GOT3 (cell line): ENCODE results near the gene CPEB1.
"Not testable (repeated sequence)": the region's sequence is repeated elsewhere in the genome, so short reads cannot be mapped to it uniquely, and the experiment has no call there.

Experiments
- DNase-seq: peaks from one replicate; lab custom pipeline; 2025; ENCODE audit warnings: mixed read lengths; lab: John Stamatoyannopoulos, UW

The CPEB1 gene

DNA sequence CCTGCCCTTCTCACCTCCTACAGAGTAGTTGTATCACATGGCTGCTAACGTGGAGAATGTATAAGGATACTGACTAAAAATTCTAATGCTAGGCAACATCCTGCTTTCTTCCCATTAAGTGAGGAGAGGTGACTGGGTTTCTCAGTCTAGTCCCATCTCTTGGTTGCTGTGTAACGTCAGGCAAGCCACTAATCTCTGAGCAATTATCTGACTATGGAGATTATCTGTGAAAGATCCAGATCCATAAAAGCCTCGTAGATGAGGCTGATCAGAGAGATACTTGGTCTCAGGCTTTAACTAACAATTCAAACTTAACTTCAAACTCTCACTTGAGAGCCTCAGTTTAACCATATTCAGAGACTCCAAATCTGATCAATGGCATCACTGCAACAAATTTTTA is 102.2 kb downstream of the CPEB1 start:
- DNase-seq = no peak

GRCh38 chr15:82544431-82544830 is 102.7 kb downstream of the CPEB1 start:
- no peak for DNase-seq

- no peak for DNase-seq
Measured at GRCh38 chr15:82543160-82543559, 104.0 kb downstream of the CPEB1 start.

GRCh38 chr15:82540984-82541431 is 106.2 kb downstream of the CPEB1 start:
- no peak for DNase-seq

- DNase-seq = no peak
Measured at GRCh38 chr15:82540055-82540983, 106.8 kb downstream of the CPEB1 start, which contains the start of gene RPS17. Gene RPS17, minus strand, starts transcription at chr15:82540457. Its CDS starts 29 bp downstream, at chr15:82540428.

DNA sequence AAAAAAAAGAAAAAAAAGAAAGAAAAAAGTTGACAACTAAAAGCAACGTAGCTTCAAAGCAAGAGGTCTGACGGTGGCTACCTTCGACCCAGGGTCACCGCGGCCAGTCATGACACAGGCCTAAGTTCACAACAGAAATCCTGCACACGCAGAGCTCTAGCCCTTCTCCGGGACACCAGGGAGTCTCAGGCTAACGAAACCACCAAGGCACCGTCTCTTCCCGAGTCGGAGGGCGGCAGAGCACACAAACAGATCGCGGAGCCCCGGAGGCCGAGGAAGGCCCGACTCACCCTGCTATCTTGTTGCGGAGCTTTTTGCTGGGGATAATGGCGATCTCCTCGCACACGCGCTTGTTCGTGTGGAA is 107.5 kb downstream of the CPEB1 start:
- no peak for DNase-seq

DNA sequence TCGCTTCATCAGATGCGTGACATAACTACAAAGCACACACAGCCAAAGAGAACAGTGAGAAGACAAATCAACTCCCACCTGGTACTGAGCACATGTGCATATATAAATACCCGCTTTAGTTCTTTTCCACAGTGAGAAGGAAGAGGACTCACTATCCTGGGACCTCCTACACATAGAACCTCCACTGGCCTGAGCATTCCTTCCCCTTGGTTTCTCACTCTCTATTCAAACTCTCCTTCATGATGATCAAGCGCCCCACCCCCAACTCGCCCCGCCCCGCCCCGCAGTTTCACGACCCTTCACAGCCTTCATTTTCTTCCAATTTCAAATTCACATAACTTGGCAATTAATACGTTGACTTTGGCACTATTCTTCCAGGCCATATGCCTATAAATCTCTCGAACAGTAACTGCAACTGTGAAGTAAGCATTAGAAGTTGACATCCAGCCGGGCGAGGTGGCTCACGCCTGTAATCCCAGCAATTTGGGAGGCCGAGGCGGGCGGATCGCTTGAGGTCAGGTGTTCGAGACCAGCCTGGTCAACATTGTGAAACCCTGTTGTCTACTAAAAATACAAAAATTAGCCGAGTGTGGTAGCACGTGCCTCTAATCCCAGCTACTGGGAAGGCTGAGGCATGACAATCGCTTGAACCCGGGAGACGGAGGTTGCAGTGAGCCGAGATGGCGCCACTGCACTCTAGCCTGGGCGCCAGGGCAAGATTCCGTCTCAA is 108.0 kb downstream of the CPEB1 start:
- DNase-seq = no peak

DNA sequence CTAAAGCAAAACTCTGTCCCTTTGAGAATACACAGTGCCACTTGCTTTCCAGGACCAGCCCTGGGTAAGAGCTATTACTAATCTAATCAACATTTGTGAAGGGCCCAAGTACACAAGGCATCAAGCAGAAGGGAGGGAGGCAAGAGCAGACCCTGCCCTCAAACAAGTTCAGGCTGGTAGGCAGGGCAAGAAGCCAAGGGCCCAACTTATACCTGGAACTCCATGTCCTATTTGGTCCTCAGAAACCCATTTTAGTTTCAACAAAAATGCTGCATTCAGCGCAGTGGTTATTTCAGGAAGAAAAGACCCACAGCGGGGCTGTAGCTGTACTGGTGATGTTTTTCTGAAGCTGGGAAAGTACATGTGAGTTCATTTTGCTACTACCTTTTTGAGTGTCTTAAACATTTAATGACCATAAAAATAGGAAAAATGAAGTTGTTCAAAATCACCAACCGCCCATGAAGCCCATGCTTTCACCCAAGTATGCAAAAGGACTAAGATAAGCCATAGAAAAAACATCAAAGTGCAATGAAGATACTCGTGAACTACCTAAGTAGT is 109.7 kb downstream of the CPEB1 start:
- no peak for DNase-seq

DNA sequence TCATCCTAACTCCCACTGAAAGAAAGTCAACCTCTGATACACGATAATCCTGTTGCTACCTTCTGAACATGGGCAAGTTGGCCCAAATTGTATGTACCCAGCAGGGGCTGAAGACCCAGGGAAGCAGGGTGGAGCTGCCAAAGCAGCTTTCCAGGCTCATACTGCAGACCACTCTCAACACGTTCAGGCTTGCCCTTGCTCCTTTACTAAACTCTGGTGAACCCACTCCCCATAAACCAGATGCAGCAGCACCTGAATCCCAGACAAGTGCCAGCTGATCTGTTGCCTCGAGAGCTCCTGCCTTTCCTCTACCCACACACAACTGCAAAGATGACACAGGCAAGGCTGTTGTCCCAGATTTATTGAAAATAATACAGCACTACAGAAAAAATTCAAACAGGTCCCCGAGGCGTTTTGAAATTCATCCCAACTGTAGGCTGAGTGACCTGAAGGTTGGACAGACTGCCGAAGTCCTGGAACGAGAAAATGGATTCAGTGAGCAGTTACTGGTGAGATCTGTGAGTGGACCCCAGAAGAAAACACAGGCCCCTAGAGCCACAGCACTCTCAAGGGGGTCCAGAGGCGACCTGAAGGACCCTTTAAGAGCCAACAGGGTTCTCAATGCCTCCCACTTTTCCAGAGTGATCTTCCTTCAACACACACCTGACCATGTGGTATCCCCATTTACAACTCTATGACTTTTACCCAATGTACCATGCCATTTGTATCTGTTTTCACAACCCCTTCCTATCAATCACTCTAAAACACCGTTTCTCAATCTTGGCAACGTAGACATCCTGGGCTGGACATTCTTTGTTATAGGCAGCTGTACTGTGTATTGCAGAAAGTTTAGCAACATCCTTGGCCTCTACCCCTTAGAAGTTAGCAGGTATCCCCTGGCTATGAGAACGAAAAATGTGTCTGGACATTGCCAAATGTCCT is 110.5 kb downstream of the CPEB1 start:
- DNase-seq = no peak

DNA sequence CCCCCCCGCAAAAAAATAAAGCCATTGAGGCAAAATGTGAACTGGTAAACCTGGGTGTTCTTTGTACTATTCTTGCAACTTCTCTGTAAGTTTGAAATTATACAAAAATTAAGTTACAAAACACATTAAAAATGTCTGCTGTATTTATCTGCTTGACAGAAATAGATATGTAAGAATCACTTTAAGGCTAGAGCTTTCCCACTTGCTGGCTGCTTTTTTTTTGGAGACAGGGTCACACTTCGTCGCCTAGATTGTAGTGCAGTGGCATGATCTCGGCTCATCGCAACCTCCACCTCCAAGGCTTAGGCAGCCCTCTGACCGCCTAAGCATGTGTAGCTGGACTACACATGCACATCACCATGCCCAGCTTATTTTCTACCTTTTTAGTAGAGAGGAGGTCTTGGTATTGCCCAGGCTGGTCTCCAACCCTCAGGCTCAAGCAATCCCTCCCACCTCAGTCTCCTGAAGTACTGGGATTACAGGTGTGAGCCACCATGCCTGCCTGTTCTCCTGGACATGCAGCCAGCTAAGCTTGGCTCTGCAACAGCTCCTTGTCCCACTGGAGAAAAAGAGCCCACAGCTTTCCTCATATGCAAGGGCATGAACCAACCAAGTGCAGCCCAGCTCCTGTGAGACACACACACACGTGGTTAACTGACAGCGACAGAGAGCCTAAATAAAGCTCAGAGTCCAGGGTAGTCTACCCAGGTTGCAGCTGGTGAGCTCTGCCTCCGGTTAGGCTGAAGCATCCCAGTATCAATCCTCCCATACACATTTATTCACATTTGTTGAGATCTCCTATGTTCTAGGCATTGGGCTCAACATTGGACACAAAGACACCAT is 111.4 kb downstream of the CPEB1 start:
- no peak for DNase-seq

GRCh38 chr15:82535151-82535550 is 112.0 kb downstream of the CPEB1 start:
- not testable (repeated sequence) for DNase-seq

- DNase-seq = not testable (repeated sequence)
Measured at GRCh38 chr15:82534457-82534861, 112.7 kb downstream of the CPEB1 start.

DNA sequence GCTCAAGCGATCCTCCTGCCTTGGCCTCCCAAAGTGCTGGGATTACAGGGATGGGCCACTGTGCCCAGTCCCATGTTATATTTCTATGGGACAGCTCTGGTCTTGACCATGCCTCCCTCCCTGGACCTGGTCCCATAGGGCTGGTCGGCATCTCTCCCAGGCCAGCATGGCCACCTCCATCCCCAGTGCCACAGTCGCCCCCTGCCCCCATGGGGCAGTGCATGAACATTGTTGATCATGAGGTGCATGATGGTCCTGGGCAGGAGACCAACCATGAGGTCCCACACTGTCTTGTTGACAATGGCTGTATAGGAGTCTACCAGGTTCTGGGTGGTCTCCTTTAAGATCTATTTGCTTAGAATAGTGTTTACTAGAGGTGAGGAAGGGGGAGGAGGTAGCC is 113.4 kb downstream of the CPEB1 start:
- no peak for DNase-seq

DNA sequence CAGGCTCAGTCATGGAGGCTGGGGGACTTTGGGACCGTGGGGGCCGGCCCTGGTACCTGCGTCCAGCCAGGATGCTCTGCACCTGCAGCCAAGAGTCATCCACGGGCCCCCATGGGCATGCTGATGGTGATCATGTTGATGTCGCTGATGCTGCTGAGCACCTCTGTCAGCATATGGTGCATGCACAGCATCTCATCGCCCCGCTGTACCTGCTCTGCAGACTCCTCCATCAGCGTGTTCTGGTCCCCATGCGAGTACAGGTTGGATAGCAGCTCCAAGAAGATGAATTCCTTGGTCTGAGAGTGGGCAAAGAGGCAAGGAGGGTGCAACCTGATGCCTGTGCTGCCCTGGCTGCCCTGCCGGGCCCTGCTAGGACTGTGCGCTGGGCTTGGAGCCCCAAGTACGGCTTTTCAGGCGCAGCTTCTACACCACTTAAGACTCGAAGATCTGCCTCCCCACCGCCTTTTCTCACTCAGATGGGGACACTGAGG is 114.1 kb downstream of the CPEB1 start:
- DNase-seq = no peak

DNA sequence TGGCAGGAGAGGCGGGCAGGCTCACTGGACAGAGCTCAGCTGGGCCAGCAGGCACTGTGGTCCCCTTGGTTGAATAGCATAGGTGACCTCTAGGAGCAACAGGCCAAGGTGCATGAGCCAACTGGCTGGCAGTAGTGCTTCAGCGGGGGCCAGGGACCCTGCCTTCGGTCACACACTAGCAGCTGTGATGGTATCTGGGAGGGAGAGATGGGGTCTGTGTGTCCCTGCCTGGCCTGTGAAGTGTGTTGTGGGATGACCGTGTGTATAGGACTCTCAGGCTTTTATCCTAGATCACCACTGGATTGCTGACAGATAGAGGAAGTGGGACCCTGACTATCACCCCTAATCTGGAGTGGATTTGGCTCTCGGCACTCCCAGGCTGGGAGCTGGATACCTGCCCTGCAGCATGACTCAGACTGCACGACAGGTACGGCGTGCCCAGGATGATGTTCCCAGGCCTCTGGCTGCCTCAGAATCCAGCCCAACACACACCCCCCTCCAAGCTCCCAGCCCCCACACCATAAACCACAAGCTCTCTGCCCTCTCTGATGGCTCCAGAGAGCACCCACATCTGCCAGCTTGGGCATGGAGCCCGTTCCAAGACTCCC is 114.7 kb downstream of the CPEB1 start:
- no peak for DNase-seq

DNA sequence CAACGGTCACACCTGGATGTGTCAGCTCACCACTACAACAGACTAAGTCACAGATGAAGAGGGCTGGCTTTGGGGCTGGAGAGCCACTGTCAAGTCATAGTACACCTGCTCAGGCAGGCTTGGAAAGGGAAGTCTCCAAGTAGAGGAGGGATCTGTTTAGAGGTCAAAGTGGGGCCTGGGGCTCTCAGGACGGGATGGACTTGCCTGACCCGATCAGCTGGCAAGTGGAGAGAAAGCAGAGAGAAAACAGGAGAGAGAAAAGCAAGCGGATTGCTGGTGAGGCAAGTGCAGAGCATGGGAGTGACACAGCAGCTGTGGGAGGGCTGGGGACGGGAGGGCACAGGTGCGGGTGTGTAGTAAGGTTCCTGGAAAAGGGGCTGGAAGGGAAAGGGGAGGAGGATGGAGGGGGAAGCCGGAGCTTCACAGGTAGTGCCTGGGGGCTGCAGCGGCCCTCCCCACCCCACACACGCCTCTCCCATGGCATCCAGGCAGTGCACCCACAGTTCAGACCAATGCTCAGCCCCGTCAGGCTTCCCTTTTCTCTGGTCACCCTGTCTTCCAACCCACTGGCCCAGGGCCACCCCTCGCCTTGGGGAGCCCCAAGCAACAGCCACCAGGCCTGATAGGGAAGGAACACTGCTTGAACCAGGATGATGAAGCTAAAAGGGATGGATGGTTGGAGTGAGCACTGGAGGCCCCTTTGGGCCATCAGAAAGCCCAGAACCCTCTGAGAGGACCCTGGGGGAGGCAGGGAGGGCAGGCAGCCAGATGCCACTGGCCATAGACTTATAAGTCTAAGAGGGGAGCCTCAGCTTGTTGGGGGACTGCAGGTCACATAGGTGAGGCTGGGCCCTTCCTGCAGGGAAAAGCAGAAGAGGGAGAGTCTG is 115.4 kb downstream of the CPEB1 start:
- DNase-seq = no peak

DNA sequence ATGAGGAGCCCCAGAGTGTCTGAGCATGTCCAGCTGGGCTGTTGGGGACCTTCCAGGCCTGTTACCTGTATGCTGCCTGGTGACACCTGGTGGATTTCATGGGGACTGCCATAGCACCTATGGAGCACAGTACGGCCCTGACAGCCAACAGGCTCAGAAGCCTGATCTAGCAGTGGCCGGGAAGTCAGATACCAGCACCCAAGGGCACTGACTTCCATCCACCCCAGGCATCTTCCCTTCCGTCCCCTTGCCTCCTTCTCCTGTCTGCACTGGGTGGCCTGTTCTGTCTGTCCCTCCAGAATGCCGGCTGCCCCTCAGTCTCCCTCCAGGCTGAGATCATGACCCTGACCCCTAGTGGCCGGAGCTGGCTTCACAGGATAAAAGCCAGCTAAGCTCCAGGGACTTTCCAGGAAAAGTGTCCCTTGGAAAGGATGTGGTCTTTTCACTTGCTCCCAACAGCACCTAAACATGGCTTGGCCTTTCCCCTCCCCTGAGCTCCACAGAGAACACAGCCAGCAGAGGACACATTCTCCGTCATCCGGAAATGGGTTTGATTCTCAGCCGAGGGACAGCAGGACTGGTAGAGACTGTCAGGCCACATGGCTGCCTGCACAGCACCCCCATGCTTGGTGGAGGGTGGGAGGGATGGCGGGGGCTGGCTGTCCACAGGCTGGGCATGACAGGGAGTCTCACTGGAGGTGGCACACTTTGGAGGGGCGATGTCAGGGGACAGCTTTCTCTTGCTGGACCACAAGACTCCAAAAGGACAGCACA is 116.4 kb downstream of the CPEB1 start:
- no peak for DNase-seq

DNA sequence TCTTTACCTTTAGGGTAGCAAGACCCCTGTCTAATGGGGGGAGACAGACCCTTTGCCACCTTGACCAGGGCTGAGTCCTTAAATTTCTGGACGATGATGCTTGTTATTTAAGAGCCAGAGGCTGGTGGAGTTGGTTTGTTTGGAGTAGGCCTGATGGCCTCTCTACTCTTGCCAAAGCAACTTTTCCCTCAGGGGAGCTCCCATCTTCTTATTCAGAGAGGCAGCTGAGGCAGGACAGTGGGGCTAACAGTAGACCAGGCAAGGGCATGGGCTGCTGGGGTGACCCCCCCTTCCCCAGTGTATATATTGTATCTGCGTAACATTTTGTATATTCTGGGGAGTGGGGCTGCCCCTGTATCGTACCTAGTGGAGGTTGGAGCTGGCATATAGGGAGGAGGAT is 117.2 kb downstream of the CPEB1 start:
- no peak for DNase-seq
